ACHN (cell line): ENCODE measurements around the gene EIF3L.

Experiments used
- DNase-seq: peaks from one replicate; pipeline ENCODE4 v3.0.0-alpha.2; 2015
- in situ Hi-C: cut with HindIII; loops from 2 replicates; pipeline ENCODE4 v1.10.0; 2017; ENCODE audit warnings: low sequenced_read_pairs, low pct_ligation_motif_present, low pct_unique_long_range_greater_than_20kb

The EIF3L gene

DNA sequence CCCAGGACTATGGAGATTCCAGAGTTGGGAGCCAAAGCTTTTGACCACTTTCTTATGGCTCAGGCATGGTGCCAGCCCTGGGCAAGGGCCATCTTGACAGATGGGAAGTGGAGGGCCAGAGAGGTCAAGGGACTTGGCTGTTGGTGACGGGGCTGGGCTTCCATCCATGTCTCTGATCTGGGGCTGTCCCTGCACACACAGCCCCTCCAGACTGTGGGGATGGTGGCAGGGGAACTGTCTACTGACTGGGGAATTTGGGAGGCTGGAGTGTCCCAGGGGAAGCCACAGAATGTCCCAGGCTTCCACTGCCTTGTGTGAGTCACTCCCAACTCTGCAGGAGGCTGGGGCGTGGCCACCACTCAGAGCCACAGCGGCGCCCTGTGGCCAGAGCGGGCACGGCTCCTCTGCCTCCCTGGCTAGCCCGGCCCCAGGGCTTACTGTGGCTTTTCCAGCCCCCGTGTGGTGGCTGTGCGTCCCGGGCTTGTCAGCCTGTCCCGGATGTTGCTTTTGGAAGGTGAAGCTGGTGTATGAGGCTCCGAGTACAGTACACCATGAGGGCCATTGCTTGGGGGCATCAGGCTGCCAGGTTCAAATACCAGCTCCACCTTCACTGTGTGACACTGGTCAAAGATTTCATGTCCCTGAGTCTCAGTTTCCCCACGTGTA is 84.6 kb downstream of the EIF3L start:
- in situ Hi-C loops = no loop called here
- peak; percentile 90 for DNase-seq
